Vagina (tissue), 2 donors: ENCODE measurements around the gene CCL8.

Experiments used
- CTCF ChIP-seq, 3 experiments: fragments of 450-650 bp in 2 of 3; fragments of 200-600 bp in 1 of 3; sonication (generic) in 1 of 3; IDR thresholded peaks; one replicate each; pipeline ENCODE4 v1.5.1; 2017 to 2019; ENCODE audit warnings: antibody characterized with exemption in 3 of 3, mild to moderate bottlenecking in 2 of 3, moderate library complexity in 2 of 3
- POLR2AphosphoS5 ChIP-seq, 2 donors: sonication (generic); formaldehyde crosslinking; IDR thresholded peaks; one replicate each; pipeline ENCODE4 v1.9.0; 2017; ENCODE audit warnings: antibody characterized with exemption in 2 of 2, mild to moderate bottlenecking in 2 of 2, low read depth in 1 of 2; ENCODE audit not compliant: insufficient read depth in 1 of 2

- TF ChIP-seq POLR2AphosphoS5 (IDR thresholded peaks at IDR 0.05; ENCODE audit: insufficient read depth in 1 of 2, low read depth in 1 of 2): no peak
- TF ChIP-seq CTCF (IDR thresholded peaks at IDR 0.05): no peak
Observed at GRCh38 chr17:34290586-34290985, 28.6 kb upstream of the CCL8 start.
